ENCODE results near the gene ABRAXAS1.

Gene ABRAXAS1

GRCh38 chr4:83454686-83455085 lies 30.2 kb downstream of the ABRAXAS1 start:
- no peak for DNase-seq (ENCODE audit: low read depth in 2 of 3, low spot score in 2 of 3)

- DNase-seq (ENCODE audit: low read depth in 2 of 3, low spot score in 2 of 3) = no peak
These were observed 35.9 kb downstream of the ABRAXAS1 start for GRCh38 chr4:83449009-83449408.

- DNase-seq (ENCODE audit: low read depth in 2 of 3, low spot score in 2 of 3) = no peak
These were observed 44.0 kb downstream of the ABRAXAS1 start for GRCh38 chr4:83440899-83441298.

- DNase-seq (ENCODE audit: low read depth in 2 of 3, low spot score in 2 of 3) = no peak
These were observed 44.6 kb downstream of the ABRAXAS1 start for GRCh38 chr4:83440148-83440814.

- DNase-seq (ENCODE audit: low read depth in 2 of 3, low spot score in 2 of 3) = no peak
These were observed 46.2 kb downstream of the ABRAXAS1 start for GRCh38 chr4:83438719-83439118.

GRCh38 chr4:83436680-83437079 lies 48.2 kb downstream of the ABRAXAS1 start:
- no peak for DNase-seq (ENCODE audit: low read depth in 2 of 3, low spot score in 2 of 3)

GRCh38 chr4:83431200-83431599 lies 53.7 kb downstream of the ABRAXAS1 start:
- no peak for DNase-seq (ENCODE audit: low read depth in 2 of 3, low spot score in 2 of 3)

- DNase-seq (ENCODE audit: low read depth in 2 of 3, low spot score in 2 of 3) = no peak
These were observed 66.7 kb downstream of the ABRAXAS1 start for GRCh38 chr4:83418211-83418610.

GRCh38 chr4:83417566-83417965 lies 67.3 kb downstream of the ABRAXAS1 start:
- DNase-seq (ENCODE audit: low read depth in 2 of 3, low spot score in 2 of 3) = no peak

- DNase-seq (ENCODE audit: low read depth in 2 of 3, low spot score in 2 of 3) = no peak
These were observed 71.2 kb downstream of the ABRAXAS1 start for GRCh38 chr4:83413676-83414075.

All from activated CD8-positive, alpha-beta memory T cell treated with anti-CD3 and anti-CD28 coated beads for 48 hours (primary cell).